DMS114 treated with DMSO at 0.1 percent for 48 hours (cell line): Measurements from ENCODE around the gene SH3BP2.

Experiments
- DNase-seq: peaks from one replicate; lab custom pipeline; 2025; ENCODE audit not compliant: unreplicated experiment; lab: John Stamatoyannopoulos, UW

Gene SH3BP2, protein sequence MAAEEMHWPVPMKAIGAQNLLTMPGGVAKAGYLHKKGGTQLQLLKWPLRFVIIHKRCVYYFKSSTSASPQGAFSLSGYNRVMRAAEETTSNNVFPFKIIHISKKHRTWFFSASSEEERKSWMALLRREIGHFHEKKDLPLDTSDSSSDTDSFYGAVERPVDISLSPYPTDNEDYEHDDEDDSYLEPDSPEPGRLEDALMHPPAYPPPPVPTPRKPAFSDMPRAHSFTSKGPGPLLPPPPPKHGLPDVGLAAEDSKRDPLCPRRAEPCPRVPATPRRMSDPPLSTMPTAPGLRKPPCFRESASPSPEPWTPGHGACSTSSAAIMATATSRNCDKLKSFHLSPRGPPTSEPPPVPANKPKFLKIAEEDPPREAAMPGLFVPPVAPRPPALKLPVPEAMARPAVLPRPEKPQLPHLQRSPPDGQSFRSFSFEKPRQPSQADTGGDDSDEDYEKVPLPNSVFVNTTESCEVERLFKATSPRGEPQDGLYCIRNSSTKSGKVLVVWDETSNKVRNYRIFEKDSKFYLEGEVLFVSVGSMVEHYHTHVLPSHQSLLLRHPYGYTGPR

DNA sequence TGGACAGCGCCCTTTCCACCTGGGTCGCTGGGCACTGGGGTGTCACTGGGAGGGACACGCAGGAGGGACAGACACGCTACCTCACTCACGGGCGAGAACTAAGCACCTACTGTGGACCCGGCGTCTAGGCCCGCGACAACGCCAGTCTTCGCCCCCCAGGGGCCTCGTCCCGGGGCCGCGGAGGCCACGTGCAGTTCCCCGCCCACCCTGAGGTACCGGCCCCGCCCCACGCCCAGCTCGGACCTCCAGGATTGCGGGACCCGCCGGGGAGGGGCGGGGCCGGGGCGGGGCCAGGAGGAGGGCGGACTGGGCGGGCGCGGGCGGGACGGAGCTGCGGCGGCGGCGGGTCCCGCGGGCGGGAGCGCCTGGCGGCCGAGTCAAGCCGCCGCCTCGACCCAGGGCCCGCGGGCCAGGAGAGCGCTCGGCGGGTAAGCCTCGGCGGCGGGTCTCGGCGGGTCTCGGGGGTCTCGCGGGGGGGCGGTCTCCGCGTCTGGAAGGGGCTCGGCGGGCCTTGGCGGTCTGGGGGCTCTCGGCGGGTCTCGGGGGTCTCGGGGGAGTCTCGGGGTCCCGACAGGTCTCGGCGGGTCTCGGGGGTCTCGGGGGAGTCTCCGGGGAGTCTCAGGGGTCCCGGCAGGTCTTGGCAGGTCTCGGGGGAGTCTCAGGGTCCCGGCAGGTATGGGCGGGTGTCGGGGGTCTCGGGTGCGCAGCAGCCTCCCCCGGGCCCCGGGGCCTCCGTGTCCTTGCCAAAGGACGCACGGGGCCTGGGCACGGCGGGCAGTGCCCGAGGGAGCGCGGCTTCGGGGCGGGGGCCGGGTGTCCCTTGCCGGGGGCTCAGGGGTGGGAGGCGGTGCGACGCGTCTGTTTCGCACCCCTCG, at the start of gene SH3BP2:
Gene SH3BP2 (plus strand): TSS at position 375 of the 875 bp plus-strand sequence. CDS start 27,533 bp downstream, outside the sequence.
- DNase-seq: peak; percentile 31

DNA sequence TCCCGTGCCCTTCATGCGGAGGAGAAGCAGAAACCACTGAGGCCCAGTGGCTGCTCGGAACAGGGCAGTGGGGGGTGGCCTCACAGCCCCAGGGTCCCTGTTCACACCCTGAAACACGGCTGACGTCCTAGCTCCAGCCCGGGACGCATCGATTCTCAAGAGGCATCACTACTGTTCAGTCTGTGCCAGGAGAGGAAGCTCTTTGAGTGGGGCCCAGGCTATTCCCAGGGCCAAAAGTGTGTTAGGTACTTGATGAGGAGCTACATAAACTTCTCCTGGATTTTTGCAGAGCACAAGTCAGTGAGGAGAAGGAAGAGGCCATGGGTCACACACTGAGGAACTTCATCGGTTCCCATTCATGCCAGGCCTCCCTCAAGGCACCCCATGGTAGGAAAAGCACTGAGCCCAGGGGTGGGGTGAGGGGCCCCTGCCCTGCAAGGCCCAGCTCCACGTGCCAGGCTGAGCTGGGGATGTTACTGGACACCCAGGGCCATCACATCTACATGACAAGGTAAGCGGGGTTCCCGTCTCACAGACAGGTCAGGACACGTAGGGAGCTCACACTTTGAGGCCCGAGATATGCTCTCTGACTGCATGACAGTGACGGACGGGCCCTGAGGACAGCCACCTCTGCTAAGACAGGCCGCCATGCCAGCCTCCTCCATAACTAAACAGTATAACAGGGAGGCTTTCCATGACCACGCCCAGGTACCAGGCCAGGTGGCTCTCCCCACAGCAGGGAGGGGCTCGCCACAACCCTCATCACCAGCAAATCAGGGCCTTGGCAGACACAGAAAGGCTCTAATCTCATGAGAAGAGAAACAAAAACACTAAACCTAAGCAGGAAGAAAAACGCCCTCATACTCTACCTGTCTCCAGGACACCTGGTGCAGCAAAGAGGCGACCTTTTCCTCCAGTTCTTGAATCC, 49.1 kb upstream of the SH3BP2 start:
- no peak for DNase-seq

DNA sequence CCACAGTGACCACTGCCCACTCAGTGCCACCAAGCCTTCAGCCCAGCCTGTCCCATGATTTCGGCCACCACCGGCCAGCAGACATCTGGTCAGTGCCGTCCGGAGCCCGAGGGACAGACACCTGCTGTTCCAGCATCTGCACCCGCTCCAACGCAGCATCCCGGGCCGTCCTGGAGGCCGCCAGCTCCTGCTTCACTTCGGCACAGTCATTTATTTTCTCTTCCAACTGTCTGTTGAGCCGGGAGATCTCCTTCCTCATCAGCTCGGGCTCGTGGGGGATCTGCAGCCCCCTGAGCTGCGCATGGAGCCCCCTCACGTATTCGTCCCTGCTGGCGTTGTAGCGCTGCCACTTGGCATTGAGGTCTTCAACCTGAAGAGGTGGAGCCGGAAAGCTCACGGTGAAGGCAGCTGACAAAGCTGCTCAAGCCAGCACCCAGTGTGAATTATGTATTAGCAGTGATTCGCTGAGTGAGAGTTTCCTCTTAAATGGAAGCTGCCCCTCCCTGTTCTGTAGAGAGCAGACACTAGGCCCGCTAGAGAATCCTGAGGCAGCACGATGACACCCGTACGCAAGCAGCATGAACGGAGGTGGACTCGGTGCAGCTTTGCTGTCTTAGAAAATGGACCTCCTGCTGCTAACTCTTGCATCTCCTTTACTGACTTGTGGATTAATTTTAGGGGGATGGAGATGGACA, 48.2 kb upstream of the SH3BP2 start:
- DNase-seq: no peak

DNA sequence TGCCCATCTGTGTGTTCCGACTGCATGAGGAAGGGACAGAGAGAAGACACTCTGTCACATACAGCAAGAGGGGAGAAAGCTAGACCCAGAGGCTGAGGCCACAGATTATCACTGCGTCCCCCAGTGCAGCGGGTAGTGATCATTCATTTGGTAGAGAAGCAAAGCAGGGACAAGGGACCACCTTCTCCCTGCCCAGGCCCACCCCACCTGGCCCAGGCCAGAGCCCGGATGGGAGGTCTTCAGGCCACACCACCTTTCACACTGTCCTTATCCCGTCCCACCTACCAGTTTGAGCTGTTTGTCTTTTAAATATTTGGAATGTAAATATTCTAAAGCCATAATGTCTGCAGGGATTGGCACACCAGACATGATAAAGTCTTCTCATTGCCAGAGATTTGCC, 47.4 kb upstream of the SH3BP2 start:
- no peak for DNase-seq

DNA sequence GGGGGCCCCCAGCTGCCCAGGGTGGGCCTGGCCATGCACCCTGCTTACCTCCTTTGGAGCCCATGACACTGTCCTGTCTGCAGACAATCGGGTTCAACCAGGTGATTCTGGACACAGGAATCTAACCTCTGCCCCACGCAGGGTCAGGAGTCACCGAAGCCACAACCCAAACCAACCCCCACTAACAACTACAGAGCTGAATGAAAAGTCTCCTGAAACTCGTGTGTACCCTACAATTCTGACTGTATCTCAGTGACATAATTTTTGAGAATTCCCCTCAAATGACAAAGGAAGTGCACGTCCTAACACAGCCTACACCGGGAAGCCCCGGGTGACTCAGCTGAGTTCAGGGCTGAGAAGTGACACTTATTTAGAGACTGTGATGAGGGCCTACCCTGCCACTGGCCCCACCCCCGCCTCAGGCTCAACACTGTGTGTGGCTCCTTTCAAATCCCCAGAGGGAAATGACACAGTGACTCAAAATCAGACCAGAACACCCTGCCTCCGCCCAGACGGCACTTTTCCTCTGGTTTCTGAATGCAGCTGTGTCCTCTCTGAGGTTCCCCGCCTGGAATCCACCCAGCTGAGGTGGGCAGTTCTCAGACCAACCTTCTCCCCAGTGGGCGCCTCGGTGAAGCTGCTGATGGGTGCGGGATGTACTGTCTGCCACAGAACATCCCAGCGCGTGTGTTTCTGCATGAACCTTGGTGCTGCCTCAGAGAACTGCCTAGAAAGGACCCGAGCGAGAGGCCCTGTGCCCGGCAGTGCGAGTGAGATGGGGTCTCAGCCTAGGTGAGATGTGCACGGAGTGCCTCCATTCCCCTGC, 46.7 kb upstream of the SH3BP2 start:
- no peak for DNase-seq

DNA sequence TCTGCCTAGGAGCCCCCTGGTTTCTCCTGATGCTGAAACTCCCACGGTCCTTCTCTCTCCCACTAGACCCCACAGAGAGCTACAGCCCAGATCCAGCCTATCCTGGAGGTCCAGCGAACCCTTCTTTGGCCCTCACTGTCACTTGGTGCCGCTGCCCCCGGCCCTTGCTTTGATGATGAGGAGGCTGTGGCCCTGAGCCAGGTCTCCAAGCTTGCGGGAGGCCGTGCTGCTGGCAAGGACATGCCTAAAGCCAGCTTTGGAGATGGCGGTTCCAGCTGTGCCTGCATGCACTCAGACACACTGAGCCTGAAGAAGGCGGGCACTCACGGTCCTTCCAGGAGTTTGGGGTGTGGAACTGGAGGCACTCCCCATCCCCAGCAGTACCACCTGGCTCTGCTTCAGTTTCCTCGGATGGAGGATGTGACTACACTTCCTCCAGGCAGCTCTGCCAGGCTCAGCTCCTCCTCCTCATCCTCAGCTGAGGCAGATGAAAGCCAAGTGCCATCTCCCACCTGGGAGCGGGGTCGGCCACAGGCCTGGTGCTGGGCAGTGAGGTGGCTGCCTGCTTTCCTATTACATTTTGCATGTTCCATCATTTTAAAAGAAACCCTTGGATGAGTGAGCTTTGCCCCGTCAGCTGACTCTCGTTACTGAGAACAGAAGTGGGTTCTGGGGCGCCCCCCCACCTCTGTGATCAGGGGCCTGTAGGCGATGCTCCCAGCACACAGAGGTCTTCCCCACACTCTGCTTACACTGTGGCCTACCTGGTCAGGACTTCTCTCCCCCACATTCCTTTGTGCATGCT, 45.8 kb upstream of the SH3BP2 start:
- no peak for DNase-seq

DNA sequence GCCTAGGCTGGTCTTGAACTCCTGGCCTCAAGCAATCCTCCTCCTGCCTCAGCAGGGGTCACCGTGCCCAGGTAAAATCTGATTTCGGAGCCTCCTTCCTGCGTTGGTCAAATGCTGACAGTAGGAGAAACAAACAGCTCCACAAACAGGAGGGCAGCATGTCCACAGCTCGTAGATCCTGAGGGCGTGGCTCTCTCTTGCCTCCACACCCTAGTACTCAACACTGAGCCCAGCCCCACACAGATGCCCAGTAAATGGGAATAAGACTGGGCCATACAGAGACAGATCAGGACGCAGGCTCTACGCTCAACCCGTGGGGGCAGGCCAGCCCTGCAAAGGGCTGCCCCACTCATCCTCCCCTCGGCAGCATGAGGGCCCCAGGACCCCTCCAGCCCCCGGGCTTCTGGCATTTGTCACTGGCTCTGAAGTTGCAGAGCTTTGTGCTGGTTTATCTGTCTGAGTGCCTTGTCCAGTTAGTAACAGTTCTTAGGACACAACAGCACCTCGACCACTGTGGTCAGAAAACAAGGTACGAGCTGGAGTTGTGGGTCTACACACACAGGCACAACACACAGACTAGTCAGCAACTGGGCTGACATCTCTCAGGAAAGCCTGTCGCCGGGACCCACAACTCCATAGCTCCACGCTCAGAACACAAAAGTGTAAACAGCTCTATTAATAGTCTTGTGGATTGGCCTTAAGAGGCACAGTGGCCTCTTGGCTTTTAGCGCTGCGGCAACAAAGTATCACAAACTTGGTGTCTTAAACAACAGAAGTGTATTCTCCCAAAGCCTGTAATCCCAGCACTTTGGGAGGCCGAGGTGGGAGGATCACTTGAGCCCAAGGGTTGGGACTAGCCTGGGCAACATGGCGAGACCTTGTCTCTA, 41.9 kb upstream of the SH3BP2 start:
- DNase-seq: no peak

DNA sequence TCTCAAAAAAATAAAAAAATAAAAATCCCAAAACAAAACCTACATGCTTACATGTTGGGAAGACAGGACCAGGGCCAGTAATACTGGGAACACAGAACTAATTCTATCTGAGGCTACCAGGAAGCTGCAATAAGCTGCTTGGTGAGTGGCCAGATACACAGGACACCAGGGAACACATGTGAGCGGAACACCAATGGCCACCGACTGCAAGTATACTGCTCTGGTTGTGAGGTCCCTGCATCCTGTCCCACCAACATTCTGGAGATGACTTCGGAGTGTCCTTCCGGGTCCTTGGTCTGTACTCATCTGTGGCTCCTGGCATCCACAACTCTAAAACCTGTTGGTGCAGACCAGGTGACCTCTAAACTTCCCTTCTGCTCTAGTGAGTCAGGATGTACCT, 39.4 kb upstream of the SH3BP2 start:
- DNase-seq: no peak

DNA sequence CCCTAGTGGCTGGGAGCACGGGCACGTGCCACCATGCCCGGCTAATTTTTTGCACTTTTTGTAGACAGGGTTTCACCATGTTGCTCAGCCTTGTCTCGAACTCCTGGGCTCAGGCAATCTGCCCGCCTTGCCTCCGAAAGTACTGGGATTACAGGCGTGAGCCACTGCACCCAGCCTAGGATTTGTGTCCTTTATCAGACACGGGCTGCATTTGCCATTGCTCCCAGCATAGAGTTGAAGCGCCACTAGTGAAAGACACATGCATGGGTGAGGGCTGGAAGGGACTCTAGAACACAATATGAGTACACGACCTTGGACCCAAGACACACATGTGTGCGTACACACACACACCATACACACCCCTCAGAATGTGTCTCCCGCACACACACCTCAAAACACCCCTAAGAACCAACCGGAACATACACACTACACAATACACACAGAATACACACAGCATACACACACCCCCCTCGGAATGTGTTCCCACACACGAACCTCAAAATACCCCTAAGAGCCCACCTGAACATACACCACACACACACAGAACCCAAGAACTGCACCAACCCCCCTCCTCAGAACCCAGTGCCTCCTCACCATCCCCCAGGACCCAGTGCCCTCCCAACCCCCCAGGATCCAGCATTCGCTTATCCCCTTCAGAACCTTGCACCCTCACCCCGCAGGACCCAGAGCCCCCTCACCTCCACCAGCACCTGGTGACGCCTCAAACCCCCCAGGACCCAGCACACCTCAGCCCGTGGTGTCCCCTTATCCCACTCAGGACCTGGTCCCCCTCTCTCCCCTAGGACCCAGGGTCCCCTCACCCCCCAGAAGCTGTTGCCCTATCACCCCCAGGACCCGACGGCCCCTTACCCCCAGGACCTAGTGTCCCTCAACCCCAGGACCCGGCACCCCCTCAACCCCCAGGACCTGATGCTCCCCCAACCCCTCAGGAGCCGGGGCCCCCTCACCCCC, 37.8 kb upstream of the SH3BP2 start:
- DNase-seq: no peak

DNA sequence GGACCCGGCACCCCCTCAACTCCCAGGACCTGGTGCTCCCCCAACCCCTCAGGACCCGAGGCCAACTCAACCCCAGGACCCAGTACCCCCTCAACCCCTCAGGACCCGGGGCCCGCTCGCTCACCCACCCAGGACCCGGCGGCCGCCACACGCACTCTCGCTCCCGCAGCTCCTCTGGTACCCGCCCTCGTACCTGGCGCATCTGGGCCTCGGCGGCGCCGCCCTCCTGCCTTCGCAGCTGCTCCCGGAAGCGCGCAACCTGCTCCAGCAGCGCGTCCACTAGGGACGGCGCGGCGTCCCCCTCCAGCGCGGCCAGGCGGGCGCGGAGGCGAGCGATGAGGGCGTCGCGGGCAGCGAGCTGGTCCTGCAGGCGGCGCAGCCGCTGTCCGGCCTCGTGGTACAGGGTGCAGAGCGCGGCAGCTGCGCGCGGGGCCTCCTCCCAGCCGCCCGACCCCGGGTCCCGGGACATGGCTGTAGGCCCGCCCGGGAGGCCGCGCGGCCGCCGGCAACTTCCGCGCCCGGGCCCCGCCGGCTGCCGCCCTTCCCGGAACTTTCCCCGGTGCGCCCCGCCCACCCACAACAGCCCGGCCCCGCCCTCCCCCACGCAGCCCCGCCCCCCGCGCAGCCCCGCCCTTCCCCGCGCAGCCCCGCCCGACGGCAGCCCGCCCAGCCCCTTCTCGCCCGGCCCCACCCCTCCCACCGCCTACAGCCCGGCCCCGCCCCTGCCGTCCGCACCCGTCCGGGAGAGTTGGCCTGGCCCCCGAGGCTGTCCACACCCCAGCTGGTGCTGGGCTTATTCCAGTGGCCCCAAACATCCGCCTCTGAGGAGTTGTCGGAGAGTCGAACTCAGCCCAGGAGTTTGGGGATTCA, 36.8 kb upstream of the SH3BP2 start, which contains the start of gene TNIP2:
Gene TNIP2 (minus strand): TSS at position 516 of the 870 bp plus-strand sequence. CDS start 47 bp downstream, at position 469.
- DNase-seq: peak; percentile 23

DNA sequence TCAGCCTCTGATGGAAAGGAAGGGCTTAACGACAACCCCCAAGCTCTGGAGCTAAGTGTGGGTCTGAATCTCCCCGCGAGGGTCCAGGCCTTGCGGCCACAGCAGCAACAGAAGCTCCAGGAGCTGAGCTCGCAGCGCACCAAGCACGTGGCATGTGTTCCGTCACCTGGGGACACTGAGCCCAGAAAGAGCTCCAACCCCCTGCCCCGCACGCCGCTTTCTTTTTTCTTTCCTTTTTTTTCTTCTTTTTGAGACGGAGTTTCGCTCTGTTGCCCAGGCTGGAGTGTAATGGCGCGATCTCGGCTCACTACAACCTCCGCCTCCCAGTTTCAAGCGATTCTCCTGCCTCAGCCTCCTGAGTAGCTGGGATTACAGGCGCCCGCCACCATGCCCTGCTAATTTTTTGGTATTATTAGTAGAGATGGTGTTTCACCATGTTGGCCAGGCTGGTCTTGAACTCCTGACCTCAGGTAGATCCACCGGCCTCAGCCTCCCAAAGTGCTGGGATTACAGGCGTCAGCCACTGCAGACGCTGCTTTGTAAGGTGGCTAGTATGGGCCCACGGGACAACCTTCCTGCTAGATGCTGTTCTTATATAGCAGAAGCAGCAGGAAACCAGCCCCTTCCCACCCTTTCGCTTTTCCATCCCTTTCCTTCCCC, 36.1 kb upstream of the SH3BP2 start:
- no peak for DNase-seq

DNA sequence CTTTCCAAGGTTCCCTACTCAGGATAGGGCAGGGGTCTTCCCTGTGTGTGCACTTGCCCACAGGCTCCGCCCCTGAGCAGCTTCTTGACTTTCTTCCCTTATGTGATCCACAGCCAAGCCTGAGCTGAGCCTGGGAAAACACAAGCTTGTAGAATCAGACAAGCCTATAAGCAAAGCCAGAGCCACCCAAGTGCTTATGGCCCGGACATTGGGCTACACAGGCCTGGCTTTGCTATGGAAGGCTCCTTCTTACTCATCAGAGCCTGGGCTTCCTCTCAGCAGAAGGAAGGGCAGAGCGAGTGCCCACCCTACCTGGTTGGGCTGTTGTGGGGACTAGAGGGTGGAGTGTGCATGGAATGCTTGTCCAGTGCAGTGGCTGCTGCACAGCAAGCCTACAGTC, 35.5 kb upstream of the SH3BP2 start:
- no peak for DNase-seq

DNA sequence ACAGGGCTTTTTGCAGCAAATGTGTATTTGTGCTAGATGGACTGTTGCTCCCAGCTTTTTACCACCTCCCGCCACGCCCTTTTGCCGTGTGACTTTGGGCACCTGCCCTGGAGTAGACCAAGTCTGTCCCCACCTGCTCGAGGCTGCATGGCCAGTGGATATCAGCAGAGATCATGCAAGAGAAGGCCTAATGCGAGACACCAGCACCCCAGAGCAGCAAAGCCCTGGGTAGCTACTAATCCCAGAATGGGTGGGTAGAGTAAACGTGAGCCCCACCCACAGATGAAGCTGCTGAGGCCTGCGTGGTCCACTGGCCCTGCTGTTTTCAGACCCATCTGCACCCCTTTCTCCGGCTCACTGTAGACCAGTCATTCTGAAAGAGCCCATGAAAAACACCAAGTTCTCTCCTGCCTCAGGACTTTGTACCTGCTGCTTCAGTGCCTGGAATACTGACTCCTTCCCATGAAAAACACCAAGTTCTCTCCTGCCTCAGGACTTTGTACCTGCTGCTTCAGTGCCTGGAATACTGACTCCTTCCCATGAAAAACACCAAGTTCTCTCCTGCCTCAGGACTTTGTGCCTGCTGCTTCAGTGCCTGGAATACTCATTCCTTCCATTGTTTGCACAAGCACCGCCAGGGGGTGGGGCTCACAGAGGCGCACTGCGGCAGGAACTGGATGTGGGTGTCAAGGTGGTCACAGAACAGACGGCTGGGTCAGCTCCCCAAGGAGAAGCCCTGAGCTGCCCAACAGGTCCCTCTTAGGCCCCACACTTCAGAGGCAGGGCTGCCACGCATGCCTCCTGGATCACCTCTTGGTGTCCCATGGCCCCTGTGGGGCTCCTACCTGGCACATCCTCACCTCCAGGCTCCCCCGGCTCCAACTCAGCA, 31.6 kb upstream of the SH3BP2 start:
- no peak for DNase-seq

DNA sequence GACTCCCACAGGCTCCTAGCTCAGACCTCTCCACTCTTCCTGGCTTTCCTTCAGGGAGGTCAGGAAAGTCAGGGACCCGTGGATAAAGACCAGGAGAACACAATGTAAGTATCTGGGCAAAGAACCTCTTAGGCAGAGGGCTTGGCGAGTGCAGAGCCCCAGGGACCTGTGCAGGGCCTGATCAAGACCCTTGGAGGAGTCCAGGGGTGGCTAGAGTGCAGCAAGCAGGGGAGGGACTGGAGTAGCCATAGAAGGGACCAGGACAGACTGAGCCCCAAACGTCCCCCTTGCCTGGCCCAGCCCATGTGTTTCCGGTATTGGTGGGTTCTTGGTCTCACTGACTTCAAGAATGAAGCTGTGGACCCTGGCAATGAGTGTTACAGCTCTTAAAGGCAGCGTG, 30.8 kb upstream of the SH3BP2 start:
- DNase-seq: no peak
